Fibroblast of lung (primary cell): Measurements from ENCODE around the gene SNX32. TPM values are rescaled to one million over a fixed set of nuclear protein-coding genes. Genes with fewer than 3 reads are reported as not detected.

Experiments
- DNase-seq, 2 donors: peaks; one replicate each; pipeline versions ENCODE4 v3.0.0 to v3.0.0-alpha.2; 2010; ENCODE audit warnings: low read depth in 2 of 2
- H2AFZ ChIP-seq: 2 replicates; pipeline ENCODE4 v1.5.1; 2012; ENCODE audit warnings: low read length, control low read depth, inconsistent platforms
- H3K27ac ChIP-seq: 2 replicates; pipeline ENCODE4 v1.5.1; 2011; ENCODE audit warnings: low read length, control low read depth; ENCODE audit not compliant: insufficient read depth
- H3K27me3 ChIP-seq: 2 replicates; pipeline ENCODE4 v1.5.1; 2011; ENCODE audit warnings: mild to moderate bottlenecking, low read length; ENCODE audit not compliant: control insufficient read depth, insufficient read depth
- H3K36me3 ChIP-seq: 2 replicates; pipeline ENCODE4 v1.5.1; 2011; ENCODE audit warnings: low read length; ENCODE audit not compliant: control insufficient read depth, insufficient read depth
- H3K4me1 ChIP-seq: 2 replicates; pipeline ENCODE4 v1.5.1; 2011; ENCODE audit warnings: low read length; ENCODE audit not compliant: control insufficient read depth, insufficient read depth; ENCODE audit errors: extremely low read depth
- H3K4me2 ChIP-seq: 2 replicates; pipeline ENCODE4 v1.5.1; 2011; ENCODE audit warnings: low read length, control low read depth; ENCODE audit not compliant: insufficient read depth; ENCODE audit errors: extremely low read depth
- H3K4me3 ChIP-seq, 4 experiments: fragments of 200-600 bp in 1 of 4; sonication (generic) in 1 of 4; replicated peaks in 1 of 4; 2 replicates each; pipeline ENCODE4 v1.5.1; 2011 to 2016; ENCODE audit warnings: low read length in 4 of 4, low read depth in 3 of 4, mild to moderate bottlenecking in 3 of 4, control low read depth in 2 of 4, inconsistent platforms in 1 of 4, mixed read lengths in 1 of 4; ENCODE audit not compliant: insufficient read depth in 1 of 4; ENCODE audit errors: control extremely low read depth in 1 of 4
- H3K79me2 ChIP-seq: 2 replicates; pipeline ENCODE4 v1.5.1; 2012; ENCODE audit warnings: mild to moderate bottlenecking, low read length, inconsistent platforms; ENCODE audit not compliant: control insufficient read depth, insufficient read depth
- H3K9ac ChIP-seq: 2 replicates; pipeline ENCODE4 v1.5.1; 2011; ENCODE audit warnings: mild to moderate bottlenecking, low read length, control low read depth; ENCODE audit not compliant: insufficient read depth
- H3K9me3 ChIP-seq: 2 replicates; pipeline ENCODE4 v1.5.1; 2012; ENCODE audit warnings: low read depth, low read length; ENCODE audit not compliant: control insufficient read depth, insufficient read depth
- H4K20me1 ChIP-seq: 2 replicates; pipeline ENCODE4 v1.5.1; 2011; ENCODE audit warnings: low read length; ENCODE audit not compliant: control insufficient read depth, insufficient read depth; ENCODE audit errors: extremely low read depth
- EZH2 ChIP-seq: IDR thresholded peaks from 2 replicates; pipeline ENCODE4 v1.5.1; 2012; ENCODE audit warnings: low read length, control low read depth, mild to moderate bottlenecking; ENCODE audit errors: missing control alignments
- polyA plus RNA-seq, 2 donors: library from polyadenylated mRNA; depleted of rRNA in 1 of 2; stranded (reverse) in 1 of 2; unstranded in 1 of 2; fragments of >200 nt; gene quantifications; 2 replicates each; pipeline ENCODE4 v1.2.1, GENCODE V29; 2011 to 2012; ENCODE audit warnings: missing spikeins in 1 of 2
- total RNA-seq: library from RNA; depleted of rRNA; stranded (reverse); fragments of >200 nt; gene quantifications from 2 replicates; pipeline ENCODE4 v1.2.1, GENCODE V29; 2014
- TF ChIP-seq, protein P1 (sequence below), 2 donors: IDR thresholded peaks in 1 of 2; conservative IDR thresholded peaks in 1 of 2; 1 replicate in 1 of 2; 2 replicates in 1 of 2; pipeline ENCODE4 v1.5.1; 2011 to 2012; ENCODE audit warnings: low read length in 2 of 2, control low read depth in 1 of 2, inconsistent platforms in 1 of 2, low read depth in 1 of 2, mild to moderate bottlenecking in 1 of 2

Gene SNX32
- total and polyA plus RNA-seq, 2 donors (not counting 1 experiment from before 2014, with no cell fraction given), result 0.33 to 3.1 TPM

DNA sequence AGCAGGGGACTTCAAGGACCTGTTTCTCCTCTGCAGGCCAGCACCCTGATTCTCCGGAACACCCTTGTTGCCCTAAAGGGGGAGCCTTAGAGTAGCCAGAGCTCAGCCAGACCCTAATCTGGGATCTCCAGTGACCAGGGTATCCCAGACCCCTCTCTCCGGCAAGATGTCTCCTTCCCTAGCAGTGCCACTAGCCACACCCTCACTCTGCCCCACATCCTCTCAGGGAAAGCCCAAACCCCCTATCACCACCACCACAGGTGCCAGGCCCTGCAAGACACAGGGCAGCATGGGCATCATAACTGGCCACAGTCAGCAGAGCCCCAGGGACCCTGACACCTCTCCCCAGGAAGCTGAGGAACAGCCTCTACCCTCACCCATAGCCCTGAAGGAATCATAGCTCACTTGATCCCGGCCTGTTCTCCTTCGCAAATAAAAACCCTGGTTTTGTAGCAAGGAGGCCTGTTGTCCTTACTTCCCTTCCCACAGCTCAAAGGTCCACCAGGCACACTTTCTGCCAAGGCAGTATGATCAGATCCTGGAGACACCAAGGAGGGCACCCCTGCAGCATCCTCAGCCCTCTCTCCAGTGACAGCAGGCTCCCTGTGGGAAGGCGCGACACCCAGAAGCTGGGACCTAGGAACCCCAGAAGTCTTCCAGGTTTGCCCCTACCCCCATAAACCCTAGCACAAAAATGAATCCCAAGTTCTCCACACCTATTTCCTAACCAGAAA is 19.6 kb downstream of the SNX32 start:
- no peak for TF ChIP-seq EZH2
- TF ChIP-seq, protein P1, sequence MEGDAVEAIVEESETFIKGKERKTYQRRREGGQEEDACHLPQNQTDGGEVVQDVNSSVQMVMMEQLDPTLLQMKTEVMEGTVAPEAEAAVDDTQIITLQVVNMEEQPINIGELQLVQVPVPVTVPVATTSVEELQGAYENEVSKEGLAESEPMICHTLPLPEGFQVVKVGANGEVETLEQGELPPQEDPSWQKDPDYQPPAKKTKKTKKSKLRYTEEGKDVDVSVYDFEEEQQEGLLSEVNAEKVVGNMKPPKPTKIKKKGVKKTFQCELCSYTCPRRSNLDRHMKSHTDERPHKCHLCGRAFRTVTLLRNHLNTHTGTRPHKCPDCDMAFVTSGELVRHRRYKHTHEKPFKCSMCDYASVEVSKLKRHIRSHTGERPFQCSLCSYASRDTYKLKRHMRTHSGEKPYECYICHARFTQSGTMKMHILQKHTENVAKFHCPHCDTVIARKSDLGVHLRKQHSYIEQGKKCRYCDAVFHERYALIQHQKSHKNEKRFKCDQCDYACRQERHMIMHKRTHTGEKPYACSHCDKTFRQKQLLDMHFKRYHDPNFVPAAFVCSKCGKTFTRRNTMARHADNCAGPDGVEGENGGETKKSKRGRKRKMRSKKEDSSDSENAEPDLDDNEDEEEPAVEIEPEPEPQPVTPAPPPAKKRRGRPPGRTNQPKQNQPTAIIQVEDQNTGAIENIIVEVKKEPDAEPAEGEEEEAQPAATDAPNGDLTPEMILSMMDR (conservative IDR thresholded peaks at IDR 0.05 in 1 of 2, IDR thresholded peaks at IDR 0.05 in 1 of 2; ENCODE audit: low read depth in 1 of 2, low read length in 2 of 2), result peak in 1 of 2 donors; percentile 12
- Histone ChIP-seq H3K9ac (no peak overlapping the region), H3K27ac (peak overlapping the region; percentile 32), H3K79me2 (peaks cover 49% of the 10 kb centered on the region), H3K4me3 (no peak overlapping the region), H3K4me1 (peaks cover 16% of the 10 kb centered on the region), H3K9me3 (no peaks in the 10 kb centered on the region), H3K27me3 (no peaks in the 10 kb centered on the region), H4K20me1 (peaks cover 8% of the 10 kb centered on the region), H3K4me2 (no peak overlapping the region), H3K36me3 (peaks cover 52% of the 10 kb centered on the region), H2AFZ (no peak overlapping the region)
- no peak for DNase-seq

DNA sequence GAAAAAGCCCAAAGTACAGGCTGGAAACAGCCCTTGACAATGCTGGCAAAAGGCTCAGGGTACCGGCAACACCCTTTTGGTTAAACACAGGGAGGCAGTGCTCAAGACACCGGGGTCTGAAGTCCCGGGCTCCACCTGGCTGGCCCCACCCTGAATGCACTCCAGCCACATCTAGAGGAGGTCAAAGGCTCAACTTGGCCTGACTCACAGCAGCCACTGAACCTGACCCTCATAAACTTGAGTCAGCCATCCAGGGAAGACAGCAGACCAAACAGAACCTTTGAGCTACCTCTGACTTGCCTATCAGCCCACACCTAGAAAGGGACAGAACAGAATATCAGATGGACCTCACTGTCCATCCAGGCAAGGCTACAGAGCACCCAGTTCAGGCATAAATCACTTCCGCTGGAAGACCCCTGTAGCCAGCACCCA is 20.4 kb downstream of the SNX32 start:
- Histone ChIP-seq H3K27ac (peak overlapping the region; percentile 32), H3K79me2 (peaks cover 49% of the 10 kb centered on the region)
- no peak for DNase-seq

More for the DNA sequence above, 20.4 kb downstream of the SNX32 start:
- Histone ChIP-seq H3K4me2 (peak overlapping the region; percentile 25), H3K4me1 (peaks cover 19% of the 10 kb centered on the region), H3K9me3 (no peaks in the 10 kb centered on the region), H3K27me3 (no peaks in the 10 kb centered on the region), H3K4me3 (no peak overlapping the region), H4K20me1 (peaks cover 8% of the 10 kb centered on the region), H2AFZ (no peak overlapping the region), H3K9ac (no peak overlapping the region), H3K36me3 (peaks cover 52% of the 10 kb centered on the region)
- TF ChIP-seq EZH2, result no peak
- TF ChIP-seq, protein P1 (conservative IDR thresholded peaks at IDR 0.05 in 1 of 2, IDR thresholded peaks at IDR 0.05 in 1 of 2; ENCODE audit: low read depth in 1 of 2, low read length in 2 of 2), result no peak
